Hematopoietic multipotent progenitor cell (in vitro differentiated cells): ENCODE results near the gene ERFE. TPM values are rescaled to one million over a fixed set of nuclear protein-coding genes. Genes with fewer than 3 reads are reported as not detected.

Experiments
- DNase-seq, 3 donors: peaks; one replicate each; pipeline ENCODE4 v3.0.0-alpha.2; 2011 to 2015; ENCODE audit warnings: low read depth in 2 of 3, low spot score in 2 of 3
- total RNA-seq: library from RNA; depleted of rRNA; stranded (reverse); fragments of >200 nt; gene quantifications from one replicate; pipeline ENCODE4 v1.2.3, GENCODE V29; 2012

Gene ERFE
- total RNA-seq, 1 donor = 0.27 TPM

DNA sequence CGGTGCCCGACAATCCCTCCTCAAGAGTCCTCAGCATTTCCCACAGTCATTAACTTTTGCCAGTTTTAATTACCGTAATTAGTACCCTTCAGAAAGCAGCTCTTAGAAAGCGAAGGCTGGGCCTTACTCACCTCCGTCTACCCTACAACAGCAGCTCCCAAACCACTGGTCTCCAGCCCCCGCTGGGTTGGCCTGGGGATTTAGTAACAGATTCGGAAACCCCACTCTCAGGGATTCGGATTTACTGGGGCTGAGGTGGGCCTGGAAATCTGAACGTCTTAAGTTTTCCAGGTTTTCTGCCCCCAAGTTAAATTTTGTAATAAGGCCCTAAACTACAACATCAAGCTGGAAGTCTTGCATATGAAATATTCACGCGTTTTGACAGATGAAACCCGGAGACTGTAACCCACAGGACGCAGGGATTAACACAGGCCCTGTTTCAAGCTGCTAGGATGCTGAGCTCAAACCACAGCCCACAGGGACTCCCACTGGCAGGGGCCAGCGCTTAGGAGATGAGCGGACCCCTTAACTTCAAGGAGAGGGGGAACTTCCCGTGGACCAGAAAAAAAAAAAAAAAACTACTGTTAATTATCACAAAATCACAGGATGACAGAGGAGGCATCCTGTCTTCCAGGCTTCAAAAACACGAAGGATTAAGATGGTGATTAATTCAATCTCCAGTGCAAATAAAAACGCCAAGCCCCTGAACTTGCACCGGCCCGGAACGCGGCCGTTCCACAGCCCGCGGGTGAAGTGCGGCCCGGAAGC is 43.7 kb downstream of the ERFE start:
- DNase-seq = peak in 2 of 3 donors; percentile 31 to 61

DNA sequence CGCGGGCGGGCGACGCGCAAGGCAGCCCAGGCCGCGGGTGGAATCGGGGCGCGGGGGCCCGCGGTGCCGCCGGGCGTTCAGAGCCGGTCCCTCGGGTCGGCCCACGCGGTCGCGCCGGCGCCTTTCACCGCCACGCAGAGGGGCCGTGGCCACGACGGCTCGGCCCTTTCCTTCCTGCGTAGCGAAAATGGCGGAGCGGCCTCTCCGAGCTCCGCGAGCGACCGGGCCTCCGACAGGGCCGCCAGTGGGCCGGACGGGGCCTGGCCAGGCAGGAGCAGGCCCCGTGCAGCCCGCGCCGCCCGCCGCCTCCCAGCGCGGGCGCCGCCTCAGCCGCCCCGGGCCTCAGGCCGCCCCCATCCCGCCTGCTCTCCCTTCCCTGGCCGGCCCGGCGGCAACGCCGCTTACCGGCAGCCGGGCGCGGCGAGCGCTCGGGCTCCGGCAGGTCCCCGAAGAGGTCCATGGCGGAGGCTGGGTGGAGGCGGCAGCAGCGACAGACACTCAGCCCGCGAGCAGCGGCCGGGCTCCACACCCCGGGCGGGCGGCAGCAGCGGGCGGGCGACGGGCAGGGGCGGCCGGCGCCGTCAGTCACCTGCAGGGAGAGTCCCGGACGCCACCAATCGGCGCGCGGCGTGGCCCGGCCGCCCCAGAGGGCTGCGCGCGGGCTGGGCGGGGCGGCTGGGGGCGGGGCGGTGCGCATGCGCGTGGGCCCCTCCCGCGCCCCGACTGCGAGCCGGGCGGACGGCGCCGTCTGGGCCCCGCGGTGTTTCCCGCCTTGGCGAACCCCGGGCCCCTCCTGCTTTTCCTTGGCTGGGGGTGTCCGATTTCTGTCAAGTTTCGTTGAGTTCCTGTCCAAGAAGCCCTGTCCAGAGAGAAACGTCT is 44.6 kb downstream of the ERFE start, which contains the start of gene ILKAP:
Gene ILKAP, minus strand, starts transcription at position 602 of the 879 bp plus-strand sequence. Its CDS starts 142 bp downstream, at position 460.
- DNase-seq = peak; percentile 78 to 91 (median 87)

DNA sequence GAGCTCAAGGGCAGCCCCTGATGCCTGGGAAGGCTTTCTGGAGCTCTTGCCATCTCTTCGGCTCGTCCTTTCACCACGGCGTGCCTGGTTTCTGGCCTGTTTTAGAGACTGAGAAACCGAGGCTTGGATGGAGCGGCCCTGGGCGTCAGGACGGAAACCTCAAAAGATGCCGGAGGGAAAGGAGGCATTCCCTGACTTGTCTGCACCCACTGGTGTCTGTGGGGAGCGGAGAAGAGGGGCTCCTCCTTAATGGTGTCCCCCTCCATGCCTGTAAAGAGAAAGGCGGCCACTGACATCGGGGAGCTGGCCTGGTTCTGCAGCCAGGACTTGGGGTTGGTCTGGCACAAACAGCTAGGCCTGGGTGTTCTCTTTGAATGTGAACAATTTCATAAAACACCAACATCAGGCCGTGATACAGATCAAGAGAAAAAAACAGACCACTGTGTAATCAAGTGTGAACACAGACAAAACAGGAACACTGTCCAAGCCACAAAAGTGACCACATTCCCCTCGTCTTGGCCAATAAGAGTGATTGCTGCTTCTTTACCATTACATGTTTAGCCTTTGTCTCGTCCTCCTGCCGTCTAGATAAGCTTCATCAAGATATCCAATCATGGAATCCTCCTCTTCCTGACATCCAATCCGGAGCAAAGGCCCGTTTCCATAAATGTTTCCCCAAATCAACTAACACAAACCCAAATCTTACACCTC is 45.4 kb downstream of the ERFE start:
- DNase-seq = peak in 2 of 3 donors; percentile 27 to 44

- DNase-seq = no peak
Observed at GRCh38 chr2:238207006-238207405, 48.2 kb downstream of the ERFE start.

GRCh38 chr2:238216651-238217184 is 57.9 kb downstream of the ERFE start:
- no peak for DNase-seq

Other genes starting within 250 kb of the ERFE start
- 28.5 TPM for gene UBE2F, start 192.0 kb upstream of the ERFE start, total RNA-seq
- 13.2 TPM for gene SCLY, start 98.0 kb upstream of the ERFE start, total RNA-seq
- 1.1 TPM for gene ESPNL, start 58.6 kb upstream of the ERFE start, total RNA-seq
- gene KLHL30, start 20.3 kb upstream of the ERFE start, total RNA-seq = not detected
- gene ILKAP, start 44.7 kb downstream of the ERFE start, total RNA-seq = 19.4 TPM
- 3.5 TPM for gene HES6, start 81.1 kb downstream of the ERFE start, total RNA-seq
- 19.9 TPM for gene PER2, start 129.6 kb downstream of the ERFE start, total RNA-seq
- gene TRAF3IP1, start 161.5 kb downstream of the ERFE start, total RNA-seq = 4.8 TPM